HG03025 (cell line): Measurements from ENCODE around the gene SH2D1B.

ENCODE experiments used
- ATAC-seq: cut with Tn5 transposase; IDR thresholded peaks from one replicate; pipeline ENCODE4 v1.9.1; 2021; ENCODE audit warnings: mild to moderate bottlenecking, moderate library complexity; ENCODE audit not compliant: unreplicated experiment, low FRiP score

Gene SH2D1B

DNA sequence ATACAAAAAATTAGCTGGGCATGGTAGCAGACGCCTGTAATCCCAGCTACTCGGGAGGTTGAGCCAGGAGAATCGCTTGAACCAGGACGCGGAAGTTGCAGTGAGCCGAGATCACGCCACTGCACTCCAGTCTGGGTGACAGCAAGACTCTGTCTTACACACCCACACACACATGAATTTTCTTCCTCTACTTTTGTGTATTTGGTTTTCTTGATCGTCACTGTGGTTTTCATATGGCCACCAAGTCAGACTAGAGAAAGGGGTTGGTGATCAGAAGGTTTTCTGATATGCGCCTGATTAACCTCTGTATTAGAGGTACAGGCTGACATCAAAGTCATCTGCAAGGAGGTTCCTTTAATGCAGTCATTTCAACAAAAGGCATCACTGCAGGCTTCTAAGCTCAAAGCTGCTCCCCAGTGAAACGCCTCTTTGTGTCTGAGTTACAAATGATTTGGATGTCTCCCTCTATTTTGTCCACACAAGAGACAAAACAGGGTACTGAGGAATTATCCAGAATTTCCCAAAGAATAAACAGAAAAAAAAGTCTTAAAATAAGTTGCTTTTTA lies 11.1 kb downstream of the SH2D1B start:
- ATAC-seq, result no peak

DNA sequence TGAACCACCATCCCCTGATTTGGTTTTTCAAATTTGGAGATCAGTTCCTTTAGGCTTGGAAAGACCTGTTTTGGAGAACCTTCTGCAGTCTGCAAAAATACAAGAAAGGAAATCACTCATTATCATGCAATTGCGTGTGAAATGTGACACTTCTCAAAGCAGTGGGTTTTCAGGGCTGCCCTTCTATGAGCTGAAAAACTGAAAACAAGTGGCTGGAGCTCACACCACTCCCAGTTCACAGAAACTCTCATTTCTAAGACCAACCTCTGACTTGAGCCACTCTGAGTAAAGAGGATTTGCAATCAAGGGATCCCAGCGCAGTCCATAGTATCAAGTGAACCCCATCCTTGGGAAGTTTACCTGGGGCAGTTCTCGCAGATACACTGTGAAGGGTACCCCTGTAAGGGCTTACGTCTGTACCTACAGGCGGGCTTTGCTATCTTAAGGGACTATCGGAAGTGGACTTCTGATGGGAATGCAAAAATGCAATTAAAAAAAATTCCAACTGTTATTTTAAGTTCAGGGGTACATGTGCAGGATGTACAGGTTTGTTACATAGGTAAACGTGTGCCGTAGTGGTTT lies 12.8 kb downstream of the SH2D1B start:
- no peak for ATAC-seq

DNA sequence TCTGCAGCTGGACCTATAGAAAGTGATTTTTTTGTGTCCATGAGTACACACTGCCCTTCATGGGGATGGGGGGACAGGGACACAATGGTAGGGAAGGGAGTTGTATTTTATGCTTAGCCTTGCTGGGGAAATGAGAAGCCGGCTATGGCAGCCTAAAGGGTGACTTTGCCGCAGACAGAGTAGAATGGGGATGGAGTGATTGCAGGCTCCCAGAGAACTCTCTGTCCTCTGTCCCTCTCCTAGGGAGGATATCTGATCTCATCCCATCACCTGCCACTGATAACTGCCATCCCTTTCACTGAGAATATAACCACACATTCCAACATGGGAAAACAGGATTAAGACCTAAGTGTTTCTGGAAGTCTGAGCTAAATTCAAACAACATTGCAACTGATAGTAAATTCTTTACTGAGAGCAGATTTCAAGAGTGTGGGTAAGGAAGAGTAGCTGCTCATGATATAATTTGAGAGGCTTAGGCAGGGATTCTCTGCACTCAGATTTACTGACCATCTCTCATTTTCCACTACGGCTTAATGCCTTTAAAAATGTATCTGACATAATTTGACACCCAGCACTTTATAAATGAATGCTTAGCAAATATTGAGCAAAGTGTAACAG lies 13.9 kb downstream of the SH2D1B start:
- ATAC-seq, result no peak

DNA sequence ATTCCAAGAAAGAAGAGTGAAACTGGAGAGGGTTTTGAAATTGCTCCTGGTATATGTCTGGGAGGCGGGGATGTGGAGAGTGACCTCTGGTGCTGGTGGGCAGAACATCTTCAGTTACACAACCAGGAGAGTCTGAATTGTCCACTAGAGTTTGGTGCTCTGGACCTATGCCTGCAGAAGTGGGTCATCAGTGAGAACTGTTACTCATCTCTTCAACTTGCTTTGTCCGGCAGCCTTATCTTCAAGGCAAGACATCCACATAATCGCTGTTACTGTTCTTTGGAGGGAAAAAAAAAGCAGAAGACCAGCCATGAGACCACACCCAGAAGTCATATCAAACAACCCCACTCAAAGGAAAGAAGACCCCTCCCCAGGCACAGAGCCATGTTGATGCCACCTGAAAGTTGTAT lies 14.9 kb downstream of the SH2D1B start:
- ATAC-seq, result no peak

DNA sequence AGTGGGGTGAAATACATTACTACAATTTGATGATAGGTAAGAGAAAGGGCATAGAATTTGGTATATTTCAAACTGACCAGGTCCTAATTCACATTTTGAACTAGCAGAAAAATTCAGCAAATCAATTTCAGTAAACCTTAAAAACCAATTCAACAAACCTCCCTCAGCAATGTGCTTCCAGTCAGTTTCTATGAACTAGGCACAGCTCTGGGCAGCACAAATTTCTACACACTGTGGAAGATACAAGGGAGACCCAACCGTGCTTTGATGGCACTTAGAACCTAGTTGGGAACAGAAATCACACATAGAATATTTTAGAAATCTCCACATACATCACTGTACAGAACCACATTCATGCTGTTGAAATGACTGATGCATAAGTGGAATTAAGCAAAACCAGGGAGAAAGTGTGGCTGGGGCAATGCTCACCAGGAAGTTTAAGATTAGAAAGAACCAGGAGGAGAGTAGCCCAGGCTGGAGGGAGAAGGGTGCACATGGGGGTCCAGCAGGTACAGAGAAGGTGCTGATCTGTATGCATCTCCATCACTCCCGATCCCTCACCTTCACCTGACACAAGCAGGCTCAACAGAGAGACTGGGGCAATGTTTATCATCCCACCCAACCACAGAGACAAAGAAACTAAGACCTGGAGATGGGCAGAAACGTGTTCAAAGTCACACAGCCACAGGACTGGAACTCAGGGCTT lies 15.6 kb downstream of the SH2D1B start:
- no peak for ATAC-seq

DNA sequence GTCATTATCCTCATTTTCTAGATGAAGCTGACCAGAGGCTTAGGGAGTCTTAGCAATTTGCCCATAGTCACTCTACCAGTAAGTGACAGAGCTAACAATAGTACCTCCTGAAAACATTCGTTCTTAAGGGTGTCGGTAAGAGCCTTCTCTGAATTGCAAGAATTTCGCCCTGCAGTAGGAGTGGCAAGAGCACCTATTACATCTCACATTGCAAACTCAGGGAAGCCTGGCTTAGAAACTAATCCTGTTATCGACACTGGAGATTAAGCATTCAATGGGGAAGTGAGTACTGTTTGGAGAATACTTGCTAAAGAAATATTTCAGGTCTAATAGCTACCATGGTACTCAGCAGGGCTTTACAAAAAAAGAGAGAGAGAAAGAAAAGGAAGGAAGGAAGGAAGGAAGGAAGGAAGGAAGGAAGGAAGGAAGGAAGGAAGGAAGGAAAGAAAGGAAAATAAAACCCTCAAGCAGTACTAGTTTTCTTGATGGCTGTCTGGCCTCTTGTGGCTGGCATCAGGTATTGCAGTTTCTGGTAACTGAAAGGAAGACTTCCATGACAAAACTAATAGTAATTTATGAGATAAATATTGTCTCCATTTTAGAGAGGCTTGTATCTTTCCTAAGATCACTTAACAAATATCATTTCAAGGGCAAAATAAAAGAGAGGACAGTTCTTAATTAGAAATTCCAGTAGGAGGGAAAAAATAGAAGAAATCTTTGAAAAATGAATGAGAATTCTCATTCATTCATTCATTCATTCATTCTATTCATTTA lies 20.0 kb downstream of the SH2D1B start:
- ATAC-seq, result no peak

DNA sequence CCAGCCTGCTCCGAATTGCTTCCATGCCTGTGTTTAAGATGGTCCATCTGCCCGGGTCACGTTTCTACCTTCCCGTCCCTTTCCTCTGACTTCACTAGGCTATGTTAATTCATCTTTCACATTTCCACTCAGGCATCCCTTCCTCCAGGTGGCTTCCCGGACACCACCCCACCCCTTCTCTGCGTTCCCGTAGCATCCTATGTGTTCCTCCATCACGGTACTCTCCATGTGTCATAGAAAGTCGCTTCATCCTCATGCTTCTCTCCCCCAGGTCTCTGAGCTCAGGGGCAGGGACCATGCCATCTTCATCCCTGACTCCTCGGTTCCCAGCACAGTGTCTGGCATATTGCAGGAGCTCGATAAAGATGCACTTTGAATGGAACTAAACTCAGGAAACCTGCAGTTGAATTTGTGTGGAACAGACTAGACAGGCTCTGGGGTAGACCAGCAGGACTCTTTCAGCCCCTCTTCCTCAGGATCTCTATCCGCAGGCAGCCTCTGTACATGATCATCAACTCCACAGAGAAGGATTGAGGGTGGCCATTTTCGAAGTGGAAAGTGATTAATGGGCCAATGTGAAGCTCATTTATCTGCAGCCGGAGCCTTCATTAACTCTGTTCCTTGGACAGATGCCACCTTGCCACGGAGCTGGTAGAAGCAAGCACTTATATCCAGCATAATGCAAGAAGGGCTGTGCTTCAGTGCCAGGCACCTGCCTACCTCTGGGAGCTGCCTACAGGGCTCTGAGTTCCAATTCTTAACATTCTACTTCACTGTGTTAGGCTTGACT lies 21.3 kb downstream of the SH2D1B start:
- ATAC-seq, result no peak

DNA sequence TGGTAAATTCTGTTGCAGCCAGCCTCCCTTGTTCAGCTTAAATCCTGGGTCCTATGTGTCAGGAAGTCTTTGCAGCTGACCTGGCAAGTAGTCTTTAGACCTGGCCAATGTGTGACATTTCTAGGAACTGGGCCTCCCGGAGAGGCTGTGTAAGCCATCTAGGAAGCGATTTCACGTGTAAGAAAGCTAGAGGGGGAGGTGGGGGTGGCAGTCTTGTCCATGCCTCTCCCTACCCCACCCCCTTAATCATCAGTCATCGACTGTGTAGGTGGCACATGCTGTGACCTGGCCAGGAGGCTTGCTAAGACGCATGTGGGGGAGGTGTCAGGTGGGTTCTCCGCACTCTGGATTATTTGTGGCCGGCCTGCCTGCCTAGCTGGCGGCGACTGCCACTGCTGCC lies 22.0 kb downstream of the SH2D1B start:
- ATAC-seq, result no peak

DNA sequence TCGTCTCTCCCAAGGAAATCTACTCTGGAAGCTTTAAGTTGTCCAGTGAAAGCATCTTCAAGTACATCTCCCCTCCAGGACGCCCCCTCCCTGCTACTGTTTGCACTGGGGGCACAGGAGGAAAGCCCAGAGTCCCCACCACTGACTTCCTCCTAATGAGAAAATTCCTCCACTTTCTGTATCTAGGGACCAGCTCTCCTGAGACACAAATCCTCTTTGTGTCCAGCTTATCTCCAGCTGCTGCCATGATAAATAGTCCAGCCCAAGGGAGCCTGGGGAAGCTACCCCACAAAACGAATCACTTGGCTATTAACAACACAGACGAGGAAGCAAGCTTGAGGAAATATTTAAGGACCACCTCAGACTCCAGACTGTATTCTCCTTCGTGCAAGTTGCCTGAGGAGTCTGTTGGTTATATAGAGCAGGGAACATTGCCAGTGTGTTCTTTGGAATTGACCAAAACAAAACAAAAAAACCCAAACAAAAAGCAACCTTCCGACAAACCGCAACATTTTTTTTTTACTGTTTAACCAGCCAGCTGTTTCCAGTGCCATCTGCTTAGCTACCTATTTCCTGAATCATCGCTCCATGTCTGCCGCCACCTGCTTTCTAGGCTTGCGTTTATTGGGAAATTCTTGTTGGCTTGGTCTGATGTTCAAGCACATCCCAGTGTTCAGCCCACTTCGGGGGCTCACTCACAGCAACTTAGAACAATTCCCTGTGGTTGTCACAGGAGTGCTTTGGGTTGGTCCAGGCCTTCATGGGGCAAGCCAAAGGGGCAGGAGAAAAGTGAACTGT lies 22.7 kb downstream of the SH2D1B start:
- no peak for ATAC-seq

- ATAC-seq, result no peak
Observed at GRCh38 chr1:162388615-162389014, 23.3 kb downstream of the SH2D1B start.

DNA sequence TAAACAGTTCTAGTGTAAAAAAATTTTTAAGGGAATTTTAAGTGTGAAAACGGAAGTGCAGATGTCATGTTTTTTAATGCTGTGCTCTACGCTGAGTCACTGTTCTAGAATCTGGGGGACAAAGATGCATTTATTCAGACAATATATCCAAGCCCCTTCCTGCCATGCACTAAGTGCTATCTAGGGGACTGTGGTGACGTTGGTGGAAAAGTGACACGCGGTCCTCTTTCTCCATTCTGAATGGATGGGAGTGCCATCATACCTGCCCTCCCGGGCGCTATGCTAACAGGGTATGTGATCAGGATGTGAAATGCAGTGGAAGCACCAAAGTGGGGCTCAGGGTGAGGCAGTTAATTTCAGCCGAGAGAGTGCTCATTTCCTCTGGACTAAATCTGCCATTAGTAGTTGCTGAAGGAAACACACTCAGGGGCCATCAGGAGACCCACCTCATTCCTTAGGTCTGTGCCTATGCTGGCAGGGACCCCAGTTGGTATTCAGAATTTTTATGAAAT lies 23.8 kb downstream of the SH2D1B start:
- no peak for ATAC-seq

DNA sequence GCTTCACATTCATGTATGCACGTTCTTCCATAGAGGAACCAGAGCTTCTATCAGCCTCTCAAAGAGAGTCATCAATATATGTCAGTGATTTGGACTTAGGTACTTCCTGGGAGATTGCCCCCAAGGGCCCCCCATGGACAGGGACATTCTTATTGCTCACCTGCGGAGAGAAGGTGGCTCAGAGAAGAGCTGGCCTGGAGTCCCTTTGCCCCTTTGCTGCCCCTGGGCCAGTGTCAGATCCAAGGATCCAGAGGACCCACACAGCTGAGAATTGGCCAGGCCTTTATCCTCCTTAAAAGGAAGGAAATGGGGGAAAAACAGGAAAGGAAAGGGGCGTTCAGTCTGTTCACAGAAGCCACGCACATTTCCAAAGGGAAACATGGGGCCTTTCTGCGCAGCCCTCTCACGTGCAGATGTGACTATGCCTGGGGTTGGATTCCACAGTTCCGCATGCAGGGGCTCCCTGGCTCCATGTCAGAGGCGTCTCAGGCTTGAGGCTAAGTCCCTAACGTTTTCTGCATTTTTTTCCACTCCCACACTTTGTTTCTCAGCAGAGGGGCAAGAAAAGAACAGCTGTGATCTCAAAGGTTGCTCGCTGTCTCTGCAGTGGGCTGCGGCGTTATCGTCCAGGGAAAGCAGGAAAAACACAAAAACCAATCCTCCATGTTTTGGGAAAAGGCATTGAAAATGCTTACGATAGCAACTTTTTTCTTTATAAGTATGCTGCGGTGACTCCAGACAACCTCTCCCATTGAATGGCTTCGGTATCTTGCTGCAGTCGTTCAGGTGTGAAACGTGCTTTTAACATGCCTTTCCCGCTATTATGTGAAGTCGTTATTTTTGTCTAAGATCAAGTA lies 24.5 kb downstream of the SH2D1B start:
- no peak for ATAC-seq

- no peak for ATAC-seq
Observed at GRCh38 chr1:162386292-162387225, 25.4 kb downstream of the SH2D1B start.

GRCh38 chr1:162385702-162386101 lies 26.2 kb downstream of the SH2D1B start:
- ATAC-seq, result no peak

GRCh38 chr1:162385280-162385623 lies 26.7 kb downstream of the SH2D1B start:
- ATAC-seq, result no peak

DNA sequence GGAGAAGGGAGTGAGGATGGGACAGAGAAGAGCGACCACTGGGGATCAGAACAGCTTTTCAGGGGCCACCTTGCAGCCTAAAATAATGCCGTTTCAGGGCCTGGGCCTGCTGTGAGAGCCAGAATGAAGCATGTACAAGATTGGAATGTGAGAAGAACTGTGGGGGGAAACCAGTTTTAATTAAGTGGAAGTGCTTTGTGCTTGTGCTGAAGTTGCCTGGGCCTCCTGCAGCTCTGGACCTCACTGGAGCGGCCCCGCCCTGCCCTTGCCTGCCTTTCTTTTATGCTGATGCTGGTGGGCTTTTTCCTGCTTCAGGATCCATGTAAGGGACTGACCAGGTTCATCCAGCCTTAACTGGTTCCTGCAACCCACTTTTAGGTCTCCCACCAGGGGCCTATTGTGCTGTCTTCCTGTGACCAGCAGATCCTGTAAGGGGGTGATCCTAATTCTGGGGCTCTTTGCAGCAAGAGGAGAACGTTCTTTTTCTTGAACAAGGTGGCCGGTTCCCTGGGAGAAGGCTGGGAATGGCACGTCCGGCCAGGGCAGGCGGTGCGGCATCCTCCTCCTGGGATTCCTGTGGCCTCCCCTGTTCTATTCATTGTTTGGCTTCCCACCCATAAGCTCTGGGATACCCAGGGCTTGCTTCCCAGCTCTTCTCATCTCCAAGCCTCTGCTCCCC lies 27.2 kb downstream of the SH2D1B start:
- no peak for ATAC-seq

DNA sequence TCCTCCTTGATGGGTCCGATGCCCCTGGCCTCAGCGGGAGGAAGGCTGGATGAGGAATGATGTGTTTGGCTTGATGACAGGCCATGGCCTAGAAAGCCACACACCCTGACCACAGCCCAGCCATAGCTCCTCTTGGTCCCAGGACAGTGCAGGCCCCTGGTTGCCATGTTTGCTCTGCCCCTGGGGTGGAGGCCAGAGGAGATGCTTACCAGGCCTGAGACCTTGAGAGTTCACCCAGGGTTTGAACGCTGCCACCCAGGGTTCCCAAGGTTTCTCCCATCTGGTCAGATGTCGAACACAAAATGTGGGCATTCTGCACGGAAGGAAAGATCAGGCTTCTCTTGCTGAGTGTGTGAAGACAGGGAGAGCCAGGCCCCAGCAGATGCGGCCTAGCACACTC lies 27.8 kb downstream of the SH2D1B start:
- ATAC-seq, result no peak
